PC-9 (cell line): ENCODE results near the gene FOXC2.

Experiments used
- CTCF ChIP-seq: fragments of 200-600 bp; sonication (generic); conservative IDR thresholded peaks from 2 replicates; pipeline ENCODE4 v1.6.1; 2017; ENCODE audit warnings: mixed run types, antibody characterized with exemption, mild to moderate bottlenecking, moderate library complexity
- EZH2 ChIP-seq: fragments of 200-600 bp; sonication (generic); IDR thresholded peaks from 2 replicates; pipeline ENCODE4 v1.8.0; 2017; ENCODE audit warnings: antibody characterized with exemption, low read depth

GRCh38 chr16:86529160-86529559, 37.5 kb upstream of the FOXC2 start:
- TF ChIP-seq CTCF, result no peak
- no peak for TF ChIP-seq EZH2
